Measurements from ENCODE around the gene C1orf167.

DNA sequence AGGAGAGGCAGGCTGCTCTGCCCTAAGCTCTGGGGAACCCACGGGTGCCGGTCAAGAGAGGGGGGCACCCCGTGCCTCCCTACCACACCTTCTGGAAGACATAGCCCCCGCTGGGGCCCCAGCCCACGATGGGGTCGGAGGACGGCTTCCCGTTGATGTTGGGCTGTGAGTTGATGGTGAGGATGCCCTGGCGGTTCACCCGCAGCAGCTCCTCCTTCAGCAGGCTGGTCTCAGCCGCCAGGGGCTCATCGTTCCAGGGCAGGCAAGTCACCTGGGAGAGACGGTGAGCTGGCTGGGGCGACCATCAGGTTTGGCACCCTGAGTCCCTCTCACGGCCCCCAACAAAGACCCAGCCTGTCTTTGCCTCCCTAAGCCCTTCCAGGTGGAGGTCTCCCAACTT, 31.8 kb downstream of the C1orf167 start:
- TF ChIP-seq, protein P1, sequence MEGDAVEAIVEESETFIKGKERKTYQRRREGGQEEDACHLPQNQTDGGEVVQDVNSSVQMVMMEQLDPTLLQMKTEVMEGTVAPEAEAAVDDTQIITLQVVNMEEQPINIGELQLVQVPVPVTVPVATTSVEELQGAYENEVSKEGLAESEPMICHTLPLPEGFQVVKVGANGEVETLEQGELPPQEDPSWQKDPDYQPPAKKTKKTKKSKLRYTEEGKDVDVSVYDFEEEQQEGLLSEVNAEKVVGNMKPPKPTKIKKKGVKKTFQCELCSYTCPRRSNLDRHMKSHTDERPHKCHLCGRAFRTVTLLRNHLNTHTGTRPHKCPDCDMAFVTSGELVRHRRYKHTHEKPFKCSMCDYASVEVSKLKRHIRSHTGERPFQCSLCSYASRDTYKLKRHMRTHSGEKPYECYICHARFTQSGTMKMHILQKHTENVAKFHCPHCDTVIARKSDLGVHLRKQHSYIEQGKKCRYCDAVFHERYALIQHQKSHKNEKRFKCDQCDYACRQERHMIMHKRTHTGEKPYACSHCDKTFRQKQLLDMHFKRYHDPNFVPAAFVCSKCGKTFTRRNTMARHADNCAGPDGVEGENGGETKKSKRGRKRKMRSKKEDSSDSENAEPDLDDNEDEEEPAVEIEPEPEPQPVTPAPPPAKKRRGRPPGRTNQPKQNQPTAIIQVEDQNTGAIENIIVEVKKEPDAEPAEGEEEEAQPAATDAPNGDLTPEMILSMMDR (IDR thresholded peaks at IDR 0.05; ENCODE audit: low read depth, low read length, poor library complexity, severe bottlenecking) = no peak
- TF ChIP-seq EZH2phosphoT487 (IDR thresholded peaks at IDR 0.05; ENCODE audit: borderline replicate concordance, low read length) = no peak

All from DOHH2 (cell line).